Hepatocyte (in vitro differentiated cells): Measurements from ENCODE around the gene CRLF2. TPM values are rescaled to one million over a fixed set of nuclear protein-coding genes. Genes with fewer than 3 reads are reported as not detected.

Experiments used
- DNase-seq: peaks from one replicate; pipeline ENCODE4 v3.0.0-alpha.2; 2016; ENCODE audit warnings: low spot score
- H2AFZ ChIP-seq: fragments of 200-600 bp; sonication (generic); 2 replicates; pipeline ENCODE4 v1.6.0; 2016; ENCODE audit warnings: antibody characterized with exemption, mild to moderate bottlenecking
- H3K27ac ChIP-seq: fragments of 200-600 bp; sonication (generic); 2 replicates; pipeline ENCODE4 v1.5.1; 2016; ENCODE audit warnings: mild to moderate bottlenecking
- H3K27me3 ChIP-seq: fragments of 200-600 bp; sonication (generic); 2 replicates; pipeline ENCODE4 v1.6.1; 2016
- H3K36me3 ChIP-seq: fragments of 200-600 bp; sonication (generic); replicated peaks from 2 replicates; pipeline ENCODE4 v1.5.1; 2016; ENCODE audit warnings: low read depth; ENCODE audit not compliant: insufficient read depth
- H3K4me1 ChIP-seq: fragments of 200-600 bp; sonication (generic); 2 replicates; pipeline ENCODE4 v1.5.1; 2016; ENCODE audit warnings: mild to moderate bottlenecking, moderate library complexity; ENCODE audit not compliant: insufficient read depth
- H3K4me2 ChIP-seq: fragments of 200-600 bp; sonication (generic); 2 replicates; pipeline ENCODE4 v1.6.0; 2016
- H3K4me3 ChIP-seq: fragments of 200-600 bp; sonication (generic); 2 replicates; pipeline ENCODE4 v1.5.1; 2016; ENCODE audit warnings: mild to moderate bottlenecking
- H3K79me2 ChIP-seq: fragments of 200-600 bp; sonication (generic); 2 replicates; pipeline ENCODE4 v1.6.0; 2017; ENCODE audit warnings: mild to moderate bottlenecking
- H3K9me2 ChIP-seq: fragments of 200-600 bp; sonication (generic); replicated peaks from 2 replicates; pipeline ENCODE4 v1.6.0; 2017; ENCODE audit warnings: mild to moderate bottlenecking; ENCODE audit not compliant: insufficient read depth
- H3K9me3 ChIP-seq: fragments of 200-600 bp; sonication (generic); 2 replicates; pipeline ENCODE4 v1.5.1; 2016; ENCODE audit warnings: low read depth, mild to moderate bottlenecking
- H4K20me1 ChIP-seq: fragments of 200-600 bp; sonication (generic); 2 replicates; pipeline ENCODE4 v1.6.0; 2016; ENCODE audit warnings: mild to moderate bottlenecking; ENCODE audit not compliant: insufficient read depth, poor library complexity, severe bottlenecking
- CTCF ChIP-seq: fragments of 200-600 bp; sonication (generic); IDR thresholded peaks from 2 replicates; pipeline ENCODE4 v1.5.1; 2016; ENCODE audit warnings: antibody characterized with exemption, mild to moderate bottlenecking; ENCODE audit not compliant: poor library complexity
- EZH2 ChIP-seq: fragments of 200-600 bp; sonication (generic); IDR thresholded peaks from 2 replicates; pipeline ENCODE4 v1.6.1; 2016; ENCODE audit warnings: antibody characterized with exemption, mild to moderate bottlenecking, borderline replicate concordance
- EZH2phosphoT487 ChIP-seq: fragments of 200-600 bp; sonication (generic); IDR thresholded peaks from one replicate; pipeline ENCODE4 v1.6.1; 2018; ENCODE audit warnings: antibody characterized with exemption, mild to moderate bottlenecking, low read depth, moderate library complexity; ENCODE audit not compliant: unreplicated experiment, severe bottlenecking
- WGBS: methylation state at CpG from one replicate; pipeline ENCODE4 v1.1.6; 2016; ENCODE audit warnings: low lambda C conversion rate; ENCODE audit errors: missing lambda C conversion rate; 5-methylcytosine and 5-hydroxymethylcytosine counted together
- polyA plus RNA-seq: library from polyadenylated mRNA; unstranded; fragments of >200 nt; fragmentation: Nextera tagmentation; extraction: Ambion mirVana; gene quantifications from 2 replicates; pipeline ENCODE4 v1.2.1, GENCODE V29; 2016
- total RNA-seq: library from RNA; depleted of rRNA; stranded (reverse); fragments of >200 nt; gene quantifications from 2 replicates; pipeline ENCODE4 v1.2.3, GENCODE V29; 2014

Gene CRLF2
- total and polyA plus RNA-seq, 2 experiments from 2014 or later = not detected

GRCh38 chrX:1164322-1165288, 47.8 kb downstream of the CRLF2 start:
- WGBS = 42% methylated on average over 18 of the region's 18 CpGs
- Histone ChIP-seq H3K9me2 (no peaks in the 10 kb centered on the region), H3K4me2 (no peak overlapping the region), H3K36me3 (no peaks in the 10 kb centered on the region), H3K4me3 (no peak overlapping the region), H2AFZ (no peak overlapping the region), H3K9me3 (no peaks in the 10 kb centered on the region), H3K79me2 (no peaks in the 10 kb centered on the region), H4K20me1 (no peaks in the 10 kb centered on the region), H3K4me1 (no peaks in the 10 kb centered on the region), H3K27ac (no peak overlapping the region), H3K27me3 (no peaks in the 10 kb centered on the region)
- DNase-seq = peak; percentile 4
- TF ChIP-seq CTCF (no peak), EZH2phosphoT487 (no peak), EZH2 (no peak)

- Histone ChIP-seq H3K36me3 (no peaks in the 10 kb centered on the region), H2AFZ (no peak overlapping the region), H3K4me1 (no peaks in the 10 kb centered on the region), H3K4me2 (no peak overlapping the region), H3K9me2 (no peaks in the 10 kb centered on the region), H4K20me1 (no peaks in the 10 kb centered on the region), H3K27me3 (no peaks in the 10 kb centered on the region), H3K79me2 (no peaks in the 10 kb centered on the region), H3K4me3 (no peak overlapping the region), H3K9me3 (no peaks in the 10 kb centered on the region), H3K27ac (no peak overlapping the region)
- TF ChIP-seq EZH2 = no peak
- TF ChIP-seq EZH2phosphoT487 = no peak
- no peak for TF ChIP-seq CTCF
- 89% methylated on average over 11 of the region's 11 CpGs for WGBS
- no peak for DNase-seq
These were observed 49.2 kb downstream of the CRLF2 start for GRCh38 chrX:1163231-1163630.

- Histone ChIP-seq H3K79me2 (no peaks in the 10 kb centered on the region), H3K27ac (no peak overlapping the region), H3K36me3 (no peaks in the 10 kb centered on the region), H3K4me2 (no peak overlapping the region), H3K9me3 (no peaks in the 10 kb centered on the region), H3K9me2 (no peaks in the 10 kb centered on the region), H4K20me1 (no peaks in the 10 kb centered on the region), H3K27me3 (no peaks in the 10 kb centered on the region), H3K4me3 (no peak overlapping the region), H2AFZ (no peak overlapping the region), H3K4me1 (no peaks in the 10 kb centered on the region)
- WGBS = 80% methylated on average over 10 of the region's 10 CpGs
- DNase-seq = no peak
- TF ChIP-seq EZH2 (no peak), EZH2phosphoT487 (no peak), CTCF (no peak)
These were observed 50.1 kb downstream of the CRLF2 start for GRCh38 chrX:1162119-1162916.
